ENCODE measurements around the gene RASGRF1. TPM values are rescaled to one million over a fixed set of nuclear protein-coding genes. Genes with fewer than 3 reads are reported as not detected.

RASGRF1 gene
- total RNA-seq, 1 donor from 2014 or later, result 0.07 TPM

DNA sequence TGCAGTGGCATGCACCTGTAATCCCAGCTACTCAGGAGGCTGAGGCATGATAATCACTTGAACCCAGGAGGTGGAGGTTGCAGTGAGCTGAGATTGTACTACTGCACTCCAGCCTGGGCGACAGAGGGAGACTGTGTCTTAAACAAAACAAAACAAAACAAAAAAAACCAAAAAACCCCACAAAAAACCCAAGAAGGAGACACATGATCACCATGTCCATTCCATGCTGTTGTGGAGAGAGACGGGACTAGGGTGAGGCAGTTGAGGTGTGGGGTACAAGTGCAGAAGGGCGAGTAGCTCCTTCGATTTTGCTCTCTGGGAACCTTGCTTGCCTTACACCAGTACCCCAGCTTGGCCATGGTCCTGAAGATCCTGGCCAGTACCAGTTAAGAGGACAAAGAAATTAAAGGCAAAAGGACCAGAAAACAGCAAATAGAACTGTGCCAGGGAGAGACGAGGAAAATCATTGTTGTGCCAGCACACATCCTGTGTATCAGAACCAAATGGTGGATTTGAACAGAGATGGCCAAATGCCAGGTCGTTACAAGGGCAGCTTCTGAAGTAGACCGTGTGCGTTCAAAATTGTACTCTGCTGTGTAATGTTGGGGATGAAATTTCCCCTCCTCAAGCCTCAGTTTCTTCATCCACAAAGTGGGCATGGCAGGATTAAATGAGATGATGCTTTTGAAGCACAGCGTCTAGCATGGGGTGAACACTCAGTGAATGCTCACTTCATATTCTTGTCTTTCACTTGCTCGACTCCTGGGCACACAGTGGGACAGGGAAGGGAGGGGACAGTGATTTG lies 102.8 kb downstream of the RASGRF1 start:
- Mint-ChIP-seq H3K36me3 (no peaks in the 10 kb centered on the region), H3K4me3 (no peak overlapping the region), H3K27ac (no peak overlapping the region), H3K27me3 (ENCODE audit: low read depth) (no peaks in the 10 kb centered on the region), H3K4me1 (peaks cover 4% of the 10 kb centered on the region), H3K9me3 (no peaks in the 10 kb centered on the region)
- TF ChIP-seq, protein P1, sequence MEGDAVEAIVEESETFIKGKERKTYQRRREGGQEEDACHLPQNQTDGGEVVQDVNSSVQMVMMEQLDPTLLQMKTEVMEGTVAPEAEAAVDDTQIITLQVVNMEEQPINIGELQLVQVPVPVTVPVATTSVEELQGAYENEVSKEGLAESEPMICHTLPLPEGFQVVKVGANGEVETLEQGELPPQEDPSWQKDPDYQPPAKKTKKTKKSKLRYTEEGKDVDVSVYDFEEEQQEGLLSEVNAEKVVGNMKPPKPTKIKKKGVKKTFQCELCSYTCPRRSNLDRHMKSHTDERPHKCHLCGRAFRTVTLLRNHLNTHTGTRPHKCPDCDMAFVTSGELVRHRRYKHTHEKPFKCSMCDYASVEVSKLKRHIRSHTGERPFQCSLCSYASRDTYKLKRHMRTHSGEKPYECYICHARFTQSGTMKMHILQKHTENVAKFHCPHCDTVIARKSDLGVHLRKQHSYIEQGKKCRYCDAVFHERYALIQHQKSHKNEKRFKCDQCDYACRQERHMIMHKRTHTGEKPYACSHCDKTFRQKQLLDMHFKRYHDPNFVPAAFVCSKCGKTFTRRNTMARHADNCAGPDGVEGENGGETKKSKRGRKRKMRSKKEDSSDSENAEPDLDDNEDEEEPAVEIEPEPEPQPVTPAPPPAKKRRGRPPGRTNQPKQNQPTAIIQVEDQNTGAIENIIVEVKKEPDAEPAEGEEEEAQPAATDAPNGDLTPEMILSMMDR (IDR thresholded peaks at IDR 0.05; ENCODE audit: unreplicated experiment), result no peak
- no peak for DNase-seq (ENCODE audit: low spot score in 2 of 2, unreplicated experiment in 2 of 2)

DNA sequence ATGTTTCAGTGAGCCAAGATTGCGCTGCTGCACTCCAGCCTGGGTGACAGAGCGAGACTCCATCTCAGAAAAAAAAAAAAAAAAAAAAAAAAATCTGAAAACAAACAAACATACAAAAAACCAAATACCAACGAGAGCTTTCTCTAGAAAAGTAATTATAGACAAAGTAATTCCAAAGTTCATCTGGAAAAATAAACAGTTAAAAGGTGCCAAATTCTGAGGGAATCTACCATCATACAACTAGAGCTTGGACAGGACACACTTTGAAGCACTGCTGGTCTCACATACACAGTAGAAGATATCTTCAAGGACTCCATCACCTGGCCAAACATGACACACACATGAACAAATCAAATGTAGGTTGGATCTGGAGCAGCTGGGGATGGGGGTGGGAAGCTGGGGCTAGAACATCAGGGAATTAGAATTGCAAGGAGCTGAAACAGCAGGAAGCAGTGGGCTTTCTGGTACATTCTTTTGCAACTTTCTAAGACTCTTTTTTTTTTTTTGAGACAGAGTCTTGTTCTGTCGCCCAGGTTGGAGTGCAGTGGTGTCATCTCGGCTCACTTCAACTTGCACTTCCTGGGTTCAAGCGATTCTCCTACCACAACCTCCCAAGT lies 104.6 kb downstream of the RASGRF1 start:
- TF ChIP-seq, protein P1 (IDR thresholded peaks at IDR 0.05; ENCODE audit: unreplicated experiment), result no peak
- no peaks in the 10 kb centered on the region for H3K36me3 Mint-ChIP-seq
- H3K27me3 Mint-ChIP-seq (ENCODE audit: low read depth), result no peaks in the 10 kb centered on the region
- DNase-seq (ENCODE audit: low spot score in 2 of 2, unreplicated experiment in 2 of 2), result no peak
- no peak overlapping the region for H3K4me3 Mint-ChIP-seq
- H3K9me3 Mint-ChIP-seq, result no peaks in the 10 kb centered on the region
- no peak overlapping the region for H3K27ac Mint-ChIP-seq
- H3K4me1 Mint-ChIP-seq, result peaks cover 4% of the 10 kb centered on the region

GRCh38 chr15:78984041-78984440 lies 106.5 kb downstream of the RASGRF1 start:
- Mint-ChIP-seq H3K4me3 (no peak overlapping the region), H3K27me3 (ENCODE audit: low read depth) (no peaks in the 10 kb centered on the region), H3K27ac (no peak overlapping the region), H3K36me3 (no peaks in the 10 kb centered on the region), H3K4me1 (peaks cover 11% of the 10 kb centered on the region), H3K9me3 (no peaks in the 10 kb centered on the region)
- DNase-seq (ENCODE audit: low spot score in 2 of 2, unreplicated experiment in 2 of 2), result no peak
- TF ChIP-seq, protein P1 (IDR thresholded peaks at IDR 0.05; ENCODE audit: unreplicated experiment), result no peak

DNA sequence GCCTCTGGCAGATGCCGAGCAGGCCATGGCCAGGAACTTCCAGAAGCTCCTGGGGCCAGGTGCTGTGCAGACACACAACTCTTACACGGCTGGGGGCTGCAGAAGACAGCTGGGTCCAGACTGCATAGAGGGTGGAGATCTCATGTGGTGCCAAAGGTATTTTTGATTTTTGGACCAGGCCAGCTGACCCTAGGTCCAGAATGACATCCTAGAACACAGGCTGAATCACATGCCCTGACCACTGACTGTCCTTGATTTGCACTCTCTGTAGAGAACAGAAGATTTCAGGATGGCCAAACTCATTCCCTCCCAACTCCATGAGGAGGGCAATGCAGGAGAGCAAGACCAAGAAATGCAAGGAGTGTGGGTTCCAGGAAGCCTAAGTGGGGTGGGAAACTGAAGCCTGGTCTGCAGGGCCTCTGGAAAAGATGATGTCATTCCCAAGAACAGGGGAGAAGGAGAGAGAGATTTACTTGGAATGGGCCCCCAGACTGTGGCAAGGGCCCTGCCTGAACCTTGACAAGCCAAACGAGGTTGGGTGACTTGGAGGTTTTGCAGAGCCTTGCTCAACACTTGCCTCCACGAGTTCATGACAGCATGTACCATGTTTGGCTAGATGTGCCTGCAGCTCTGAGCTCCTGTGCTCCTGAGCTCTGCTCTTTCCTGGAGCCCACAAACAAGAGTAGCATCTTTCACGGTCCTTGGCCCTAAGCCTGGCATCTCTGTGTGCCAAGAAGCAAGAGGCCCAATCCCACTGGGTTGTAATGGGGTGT lies 107.2 kb downstream of the RASGRF1 start:
- TF ChIP-seq, protein P1 (IDR thresholded peaks at IDR 0.05; ENCODE audit: unreplicated experiment), result no peak
- H3K27ac Mint-ChIP-seq, result no peak overlapping the region
- no peaks in the 10 kb centered on the region for H3K27me3 Mint-ChIP-seq (ENCODE audit: low read depth)
- no peak for DNase-seq (ENCODE audit: low spot score in 2 of 2, unreplicated experiment in 2 of 2)
- no peaks in the 10 kb centered on the region for H3K9me3 Mint-ChIP-seq
- H3K4me1 Mint-ChIP-seq, result peaks cover 13% of the 10 kb centered on the region
- H3K4me3 Mint-ChIP-seq, result no peak overlapping the region
- H3K36me3 Mint-ChIP-seq, result no peaks in the 10 kb centered on the region

GRCh38 chr15:78982736-78983135 lies 107.8 kb downstream of the RASGRF1 start:
- no peaks in the 10 kb centered on the region for H3K36me3 Mint-ChIP-seq
- H3K4me1 Mint-ChIP-seq, result peaks cover 15% of the 10 kb centered on the region
- no peaks in the 10 kb centered on the region for H3K27me3 Mint-ChIP-seq (ENCODE audit: low read depth)
- H3K27ac Mint-ChIP-seq, result no peak overlapping the region
- TF ChIP-seq, protein P1 (IDR thresholded peaks at IDR 0.05; ENCODE audit: unreplicated experiment), result no peak
- H3K4me3 Mint-ChIP-seq, result no peak overlapping the region
- H3K9me3 Mint-ChIP-seq, result no peaks in the 10 kb centered on the region
- DNase-seq (ENCODE audit: low spot score in 2 of 2, unreplicated experiment in 2 of 2), result no peak

All from mesothelial cell of epicardium (in vitro differentiated cells).